CD8-positive, alpha-beta memory T cell (primary cell): ENCODE results near the gene CCDC51. TPM values are rescaled to one million over a fixed set of nuclear protein-coding genes. Genes with fewer than 3 reads are reported as not detected.
A peak's percentile ranks its signal among the peaks of the same experiment; 100 is the strongest.

Experiments
- CTCF ChIA-PET: fragments of 350-600 bp; sonication (Branson Sonifier 250); formaldehyde crosslinking; loops from one replicate; lab custom pipeline; 2021; ENCODE audit warnings: antibody characterized with exemption; lab: Charles Lee
- POLR2A ChIA-PET: fragments of 350-600 bp; sonication (Branson Sonifier 250); formaldehyde crosslinking; loops from one replicate; lab custom pipeline; 2021; ENCODE audit warnings: antibody characterized with exemption; lab: Charles Lee
- DNase-seq, 5 donors: peaks; one replicate each; pipeline versions ENCODE4 v3.0.0 to v3.0.0-alpha.2; 2020 to 2022; ENCODE audit warnings: mixed read lengths in 1 of 5
- H3K27ac ChIP-seq: one replicate; pipeline ENCODE4 v1.7.0; 2013; ENCODE audit warnings: low read depth, mild to moderate bottlenecking, low read length, moderate library complexity
- H3K27me3 ChIP-seq: 2 replicates; pipeline ENCODE4 v1.7.0; 2013; ENCODE audit warnings: low read length, mild to moderate bottlenecking; ENCODE audit not compliant: insufficient read depth, poor library complexity, severe bottlenecking
- H3K36me3 ChIP-seq: 2 replicates; pipeline ENCODE4 v1.7.0; 2013; ENCODE audit warnings: mild to moderate bottlenecking, low read length, moderate library complexity; ENCODE audit not compliant: insufficient read depth
- H3K4me1 ChIP-seq: 2 replicates; pipeline ENCODE4 v1.7.0; 2013; ENCODE audit warnings: mild to moderate bottlenecking, low read length, moderate library complexity; ENCODE audit not compliant: insufficient read depth
- H3K4me3 ChIP-seq: 2 replicates; pipeline ENCODE4 v1.7.0; 2013; ENCODE audit warnings: mild to moderate bottlenecking, low read length
- H3K9me3 ChIP-seq: 2 replicates; pipeline ENCODE4 v1.7.0; 2013; ENCODE audit warnings: mild to moderate bottlenecking, low read length
- H3K27ac Mint-ChIP-seq, 8 donors: one replicate each; pipeline ENCODE4 v1.8.0; 2020 to 2021; ENCODE audit warnings: mixed read lengths in 8 of 8, mild to moderate bottlenecking in 6 of 8, inconsistent platforms in 3 of 8, moderate library complexity in 3 of 8
- H3K27me3 Mint-ChIP-seq, 2 donors: one replicate each; pipeline ENCODE4 v1.8.0; 2020 to 2021; ENCODE audit warnings: mixed read lengths in 2 of 2, mild to moderate bottlenecking in 1 of 2, moderate library complexity in 1 of 2
- H3K36me3 Mint-ChIP-seq, 3 donors: one replicate each; pipeline ENCODE4 v1.8.0; 2020 to 2021; ENCODE audit warnings: mixed read lengths in 3 of 3, inconsistent platforms in 1 of 3, mild to moderate bottlenecking in 1 of 3
- H3K4me1 Mint-ChIP-seq, 3 donors: one replicate each; pipeline ENCODE4 v1.8.0; 2020 to 2021; ENCODE audit warnings: mixed read lengths in 3 of 3, inconsistent platforms in 1 of 3, mild to moderate bottlenecking in 1 of 3
- H3K4me3 Mint-ChIP-seq, 7 donors: one replicate each; pipeline ENCODE4 v1.8.0; 2020 to 2021; ENCODE audit warnings: mixed read lengths in 7 of 7, mild to moderate bottlenecking in 6 of 7, moderate library complexity in 4 of 7, inconsistent platforms in 2 of 7
- H3K9me3 Mint-ChIP-seq, 5 donors: one replicate each; pipeline ENCODE4 v1.8.0; 2020 to 2022; ENCODE audit warnings: mixed read lengths in 5 of 5, mild to moderate bottlenecking in 3 of 5, moderate library complexity in 2 of 5, inconsistent platforms in 1 of 5
- polyA plus RNA-seq: library from polyadenylated mRNA; unstranded; fragments of 300-500 nt; fragmentation: Illumina TruSeq; gene quantifications from one replicate; pipeline ENCODE4 v1.2.3, GENCODE V29; 2021
- total RNA-seq, 2 experiments: library from RNA; stranded (reverse); gene quantifications; one replicate each; pipeline ENCODE4 v1.2.3, GENCODE V29; 2021

Gene CCDC51
- total and polyA plus RNA-seq, 3 experiments from 2014 or later: 11.3 to 26.0 (median 24.2) TPM

DNA sequence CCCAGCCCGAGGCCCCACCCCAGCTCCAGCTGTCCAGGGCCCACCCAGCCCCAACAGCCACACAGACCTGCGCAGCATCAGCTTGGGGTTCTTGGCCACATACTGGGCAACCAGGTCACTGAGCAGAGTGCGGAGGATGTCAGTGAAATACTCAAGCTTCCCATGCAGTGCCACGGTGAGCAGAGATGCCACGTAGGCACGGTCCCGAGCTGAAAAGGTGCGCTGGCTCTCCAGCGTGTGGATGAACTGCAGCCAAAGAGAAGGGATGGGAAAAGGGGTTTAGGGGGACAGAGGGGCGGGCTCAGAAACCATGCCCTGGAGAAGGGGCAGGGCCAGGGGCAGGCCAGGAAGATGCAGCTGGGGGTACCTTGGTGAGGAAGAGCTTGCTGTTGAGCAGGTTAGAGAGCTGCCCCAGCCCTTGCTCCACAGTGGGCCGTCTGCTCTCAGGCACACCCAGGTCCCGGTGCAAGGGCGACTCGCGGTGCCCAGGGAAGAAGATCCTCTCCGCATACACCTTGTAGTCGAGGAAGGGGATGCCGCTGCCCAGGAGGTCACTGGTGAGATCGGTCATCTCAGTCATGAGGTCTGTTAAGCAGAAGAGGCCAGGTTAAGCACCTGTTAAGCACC is 27.4 kb downstream of the CCDC51 start:
- peak in 1 of 5 donors; percentile 38 for DNase-seq
- Mint-ChIP-seq H3K27ac (peak overlapping the region in 1 of 8 donors; percentile 76), H3K27me3 (peaks cover 0 to 2% of the 10 kb centered on the region in 2 donors), H3K4me1 (no peaks in the 10 kb centered on the region), H3K4me3 (no peak overlapping the region), H3K36me3 (peaks cover 0 to 1% (median 0%) of the 10 kb centered on the region in 3 donors), H3K9me3 (no peaks in the 10 kb centered on the region)
- ChIA-PET CTCF (interaction anchor here (0.8 to 2.8 kb wide), 4 partner anchors 12 to 38 kb away, joined by 3 to 14 read pairs (median 8); no protein-coding TSS in a partner anchor), POLR2A (no interaction called here)
- H3K4me3 ChIP-seq: no peak overlapping the region
- no peaks in the 10 kb centered on the region for H3K36me3 ChIP-seq
- no peaks in the 10 kb centered on the region for H3K4me1 ChIP-seq
- H3K27ac ChIP-seq: no peak overlapping the region
- no peaks in the 10 kb centered on the region for H3K27me3 ChIP-seq
- H3K9me3 ChIP-seq: no peaks in the 10 kb centered on the region

DNA sequence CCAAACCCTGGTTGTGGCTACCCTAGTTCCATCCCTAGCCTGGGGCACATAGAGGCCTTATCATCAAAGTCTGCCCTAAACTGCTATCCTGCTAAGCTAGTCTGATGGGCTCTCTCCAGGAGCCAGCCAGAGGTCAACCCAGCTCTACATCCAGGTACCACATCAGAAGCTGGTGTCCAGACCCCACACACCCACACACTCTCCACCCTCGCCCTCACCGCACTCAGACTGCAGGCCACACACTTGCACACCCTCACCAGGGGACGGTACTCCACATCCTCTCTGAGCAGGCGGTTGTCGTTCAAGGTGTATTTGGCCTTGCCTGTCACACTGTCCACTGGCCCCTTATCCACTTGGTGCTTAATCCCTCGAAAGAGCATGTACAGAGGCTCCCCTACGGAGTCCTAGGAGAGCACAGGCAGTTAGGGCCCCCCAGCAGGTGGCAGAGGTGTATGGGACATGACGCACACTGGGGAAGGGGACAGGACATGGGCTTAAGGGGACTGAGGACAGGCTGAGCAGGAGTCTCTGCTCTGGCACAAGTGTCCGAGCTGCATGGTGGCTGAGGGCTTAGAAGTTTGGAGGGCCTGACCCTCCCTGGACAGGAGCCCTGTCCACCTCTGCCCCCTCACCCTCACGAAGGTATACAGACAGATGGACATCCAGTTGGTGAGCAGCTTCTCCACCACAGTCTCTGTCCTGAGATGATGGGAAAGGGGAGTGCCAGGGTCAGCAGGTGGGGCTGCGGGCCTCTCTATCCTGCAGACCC is 28.1 kb downstream of the CCDC51 start:
- H3K36me3 ChIP-seq: no peaks in the 10 kb centered on the region
- Mint-ChIP-seq H3K9me3 (no peaks in the 10 kb centered on the region), H3K36me3 (peaks cover 0 to 1% (median 0%) of the 10 kb centered on the region in 3 donors), H3K27me3 (peaks cover 0 to 2% of the 10 kb centered on the region in 2 donors), H3K4me3 (no peak overlapping the region), H3K4me1 (no peaks in the 10 kb centered on the region), H3K27ac (no peak overlapping the region)
- peak in 1 of 5 donors; percentile 38 for DNase-seq
- no peaks in the 10 kb centered on the region for H3K9me3 ChIP-seq
- H3K4me1 ChIP-seq: no peaks in the 10 kb centered on the region
- ChIA-PET CTCF (interaction anchor here (0.9 to 2.8 kb wide), 3 partner anchors 11 to 24 kb away, joined by 3 to 14 read pairs (median 11); no protein-coding TSS in a partner anchor), POLR2A (interaction anchor here (0.5 kb wide), 1 partner anchor 65 kb away, joined by 3 read pairs; no protein-coding TSS in a partner anchor)
- H3K27me3 ChIP-seq: no peaks in the 10 kb centered on the region
- H3K4me3 ChIP-seq: no peak overlapping the region
- H3K27ac ChIP-seq: no peak overlapping the region

DNA sequence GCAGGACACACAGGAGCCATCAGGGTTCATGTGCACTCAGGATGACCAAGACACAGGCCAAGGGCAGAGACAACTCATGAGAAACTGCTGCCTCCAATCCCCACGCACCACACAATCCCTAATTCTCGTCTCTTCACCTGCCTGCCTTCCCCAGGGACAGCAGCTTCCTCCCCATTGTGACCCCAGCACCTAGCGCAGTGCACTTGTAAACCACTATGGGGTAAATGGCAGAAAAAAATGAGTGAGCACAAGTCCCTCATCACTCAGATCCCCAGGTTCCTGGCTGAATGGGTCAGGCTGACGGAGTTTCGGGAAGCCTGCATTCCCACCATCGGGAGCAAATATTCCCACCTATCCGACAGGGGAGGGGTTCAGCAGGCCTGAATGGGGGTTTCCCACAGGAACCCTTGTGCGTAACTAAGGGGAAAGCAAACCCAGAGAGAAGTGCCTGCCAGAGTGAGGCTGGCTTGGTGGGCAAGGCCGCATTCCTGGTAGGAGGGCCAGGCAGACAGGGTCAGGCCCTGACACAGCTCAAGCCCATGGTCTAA is 28.8 kb downstream of the CCDC51 start:
- no peak overlapping the region for H3K4me3 Mint-ChIP-seq
- Histone ChIP-seq H3K27ac (no peak overlapping the region), H3K36me3 (no peaks in the 10 kb centered on the region), H3K9me3 (no peaks in the 10 kb centered on the region), H3K4me3 (no peak overlapping the region), H3K4me1 (no peaks in the 10 kb centered on the region), H3K27me3 (no peaks in the 10 kb centered on the region)
- peaks cover 0 to 1% (median 0%) of the 10 kb centered on the region in 3 donors for H3K36me3 Mint-ChIP-seq
- H3K27ac Mint-ChIP-seq: peak overlapping the region in 1 of 8 donors; percentile 79
- DNase-seq: peak in 1 of 5 donors; percentile 9
- H3K27me3 Mint-ChIP-seq: peaks cover 0 to 2% of the 10 kb centered on the region in 2 donors
- ChIA-PET CTCF (interaction anchor here (2.7 to 2.8 kb wide), 2 partner anchors 10 to 25 kb away, joined by 11 to 14 read pairs; no protein-coding TSS in a partner anchor), POLR2A (interaction anchor here (0.5 kb wide), 1 partner anchor 66 kb away, joined by 3 read pairs; no protein-coding TSS in a partner anchor)
- no peaks in the 10 kb centered on the region for H3K9me3 Mint-ChIP-seq
- H3K4me1 Mint-ChIP-seq: no peaks in the 10 kb centered on the region

DNA sequence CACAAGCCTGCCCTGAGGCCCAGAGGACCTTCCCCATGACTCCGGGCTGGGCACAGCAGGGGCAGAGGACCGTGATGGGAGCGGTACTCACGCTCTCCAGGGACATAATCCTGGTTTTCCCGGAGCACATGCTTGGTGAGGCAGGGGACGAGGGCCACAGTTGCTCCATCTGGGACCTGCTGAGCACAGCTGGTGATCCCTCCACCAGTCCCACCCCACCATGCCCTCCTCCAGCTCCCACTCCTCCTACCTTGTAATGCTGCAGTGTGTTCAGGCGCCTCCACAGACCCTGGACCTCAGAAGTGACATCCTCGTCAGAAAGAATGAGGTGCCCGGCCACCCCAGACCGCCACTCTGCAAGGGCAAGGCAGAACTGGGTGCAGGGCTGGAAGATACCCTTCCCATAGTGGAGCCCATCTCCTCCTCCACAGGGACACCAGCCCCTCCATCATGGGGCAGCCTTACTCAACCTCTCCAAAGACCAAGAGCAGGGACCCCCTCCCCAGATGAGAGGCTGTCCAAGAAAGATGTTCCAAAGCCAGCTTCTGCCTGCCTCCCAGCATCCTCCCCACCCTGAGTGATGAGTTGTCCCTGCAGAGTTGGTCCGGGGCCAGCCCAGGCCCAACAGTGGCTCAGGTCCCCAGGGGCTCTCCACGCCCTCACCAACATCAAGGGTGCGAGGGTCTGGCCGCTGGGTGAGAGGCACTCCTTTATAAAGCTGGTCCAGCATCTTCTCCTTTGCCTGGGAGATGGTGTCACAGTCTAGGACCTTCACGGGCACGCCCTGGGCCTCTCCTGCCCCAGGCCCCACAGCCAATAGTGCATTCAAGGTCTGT is 29.5 kb downstream of the CCDC51 start:
- Mint-ChIP-seq H3K27ac (peak overlapping the region in 1 of 8 donors; percentile 79), H3K4me1 (no peaks in the 10 kb centered on the region), H3K4me3 (no peak overlapping the region), H3K27me3 (peaks cover 0 to 2% of the 10 kb centered on the region in 2 donors), H3K9me3 (no peaks in the 10 kb centered on the region), H3K36me3 (peaks cover 0 to 1% (median 0%) of the 10 kb centered on the region in 3 donors)
- CTCF ChIA-PET: interaction anchor here (2.7 to 2.8 kb wide), 2 partner anchors 10 to 25 kb away, joined by 11 to 14 read pairs; no protein-coding TSS in a partner anchor
- peak in 1 of 5 donors; percentile 32 for DNase-seq
- H3K4me3 ChIP-seq: no peak overlapping the region
- POLR2A ChIA-PET: no interaction called here
- no peaks in the 10 kb centered on the region for H3K9me3 ChIP-seq
- no peak overlapping the region for H3K27ac ChIP-seq
- no peaks in the 10 kb centered on the region for H3K4me1 ChIP-seq
- no peaks in the 10 kb centered on the region for H3K27me3 ChIP-seq
- no peaks in the 10 kb centered on the region for H3K36me3 ChIP-seq

DNA sequence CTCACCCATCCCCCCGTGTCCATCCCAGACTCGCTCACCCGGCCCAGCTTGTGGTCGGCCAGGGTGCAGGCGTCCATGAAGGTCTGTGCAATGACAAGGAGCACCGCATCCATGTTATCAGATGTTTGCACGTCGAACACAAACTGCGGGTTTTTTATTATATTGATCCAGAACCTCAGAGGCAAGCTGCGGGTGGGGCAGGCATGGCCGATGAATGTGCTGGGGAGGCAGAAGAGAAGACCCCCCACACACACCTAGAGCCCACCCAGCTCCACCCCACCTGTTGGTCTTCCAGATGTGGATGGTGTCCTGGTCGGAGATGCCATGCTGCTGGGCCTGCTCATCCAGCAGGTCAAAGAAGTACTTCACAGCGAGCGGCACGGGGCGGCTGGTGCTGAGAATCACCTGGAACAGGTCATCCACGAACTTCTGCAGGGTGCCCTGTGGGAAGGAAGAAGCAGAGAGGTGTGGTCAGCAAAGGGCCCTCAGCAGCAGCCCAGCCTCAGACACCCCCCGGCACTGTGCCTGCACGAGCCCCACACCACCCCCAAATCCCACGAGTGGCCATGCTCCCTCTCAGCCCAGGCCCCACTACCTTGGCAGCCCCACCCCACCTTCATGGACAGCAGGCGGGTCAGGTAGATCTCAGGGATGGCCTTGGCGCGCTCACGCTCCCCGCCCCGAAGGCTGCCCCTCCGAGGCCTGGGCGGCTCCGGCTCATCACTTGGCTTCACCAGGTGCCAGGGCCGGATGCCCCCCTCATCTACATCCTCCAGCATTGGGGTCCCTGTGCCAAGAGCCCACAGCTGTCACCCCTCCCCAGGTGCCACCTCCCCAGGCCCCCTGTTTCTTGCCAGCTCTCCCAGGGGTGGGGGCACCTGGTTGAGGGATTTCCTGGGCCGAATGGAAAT is 30.4 kb downstream of the CCDC51 start:
- Histone ChIP-seq H3K4me1 (no peaks in the 10 kb centered on the region), H3K9me3 (no peaks in the 10 kb centered on the region), H3K4me3 (no peak overlapping the region), H3K27ac (no peak overlapping the region), H3K36me3 (no peaks in the 10 kb centered on the region), H3K27me3 (no peaks in the 10 kb centered on the region)
- peaks cover 0 to 1% (median 0%) of the 10 kb centered on the region in 3 donors for H3K36me3 Mint-ChIP-seq
- H3K9me3 Mint-ChIP-seq: no peaks in the 10 kb centered on the region
- peak overlapping the region in 1 of 8 donors; percentile 78 for H3K27ac Mint-ChIP-seq
- POLR2A ChIA-PET: interaction anchor here (0.5 kb wide), 1 partner anchor 1436 kb away, joined by 5 read pairs; no protein-coding TSS in a partner anchor
- H3K4me3 Mint-ChIP-seq: no peak overlapping the region
- H3K27me3 Mint-ChIP-seq: peaks cover 0 to 2% of the 10 kb centered on the region in 2 donors
- peak in 2 of 5 donors; percentile 0 to 19 for DNase-seq
- H3K4me1 Mint-ChIP-seq: no peaks in the 10 kb centered on the region
- CTCF ChIA-PET: interaction anchor here (0.9 to 2.7 kb wide), 2 partner anchors 9 to 26 kb away, joined by 4 to 11 read pairs; no protein-coding TSS in a partner anchor

DNA sequence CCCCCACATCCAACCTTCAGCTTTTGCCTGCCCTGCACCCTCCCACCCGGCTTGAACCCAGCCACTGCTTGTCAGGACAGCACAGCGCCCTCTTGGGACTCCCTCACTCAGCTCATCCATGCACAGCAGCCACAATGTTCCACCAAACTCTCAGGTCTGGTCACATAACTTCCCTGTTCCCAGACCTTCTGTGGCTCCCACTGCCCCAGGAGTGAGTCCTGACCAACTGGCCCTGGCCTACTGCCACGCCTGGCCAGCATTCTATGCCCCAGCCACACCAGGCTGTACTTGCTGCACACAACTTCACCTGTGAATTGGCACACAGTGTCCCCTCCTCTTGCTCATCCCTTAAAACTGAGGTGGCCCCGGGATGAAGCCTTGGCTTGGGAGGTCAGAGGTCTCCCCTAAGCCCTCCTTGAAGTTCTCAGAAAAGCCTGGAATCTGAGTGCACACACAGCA is 31.1 kb downstream of the CCDC51 start:
- Mint-ChIP-seq H3K4me1 (no peaks in the 10 kb centered on the region), H3K4me3 (no peak overlapping the region), H3K9me3 (no peaks in the 10 kb centered on the region), H3K27me3 (peaks cover 0 to 2% of the 10 kb centered on the region in 2 donors), H3K27ac (no peak overlapping the region), H3K36me3 (peaks cover 0 to 1% (median 0%) of the 10 kb centered on the region in 3 donors)
- Histone ChIP-seq H3K36me3 (no peaks in the 10 kb centered on the region), H3K4me3 (no peak overlapping the region), H3K4me1 (no peaks in the 10 kb centered on the region), H3K9me3 (no peaks in the 10 kb centered on the region), H3K27ac (no peak overlapping the region), H3K27me3 (no peaks in the 10 kb centered on the region)
- ChIA-PET CTCF (interaction anchor here (0.9 to 3.1 kb wide), 2 partner anchors 8 to 27 kb away, joined by 4 to 14 read pairs; no protein-coding TSS in a partner anchor), POLR2A (interaction anchor here (0.5 to 0.6 kb wide), 2 partner anchors 492 to 1436 kb away, joined by 5 to 8 read pairs; no protein-coding TSS in a partner anchor)
- peak in 2 of 5 donors; percentile 0 to 41 for DNase-seq
